Mononuclear cell (primary cell): ENCODE data around the gene MCTP1. TPM values are rescaled to one million over a fixed set of nuclear protein-coding genes. Genes with fewer than 3 reads are reported as not detected.

ENCODE experiments used
- H3K27me3 ChIP-seq: 2 replicates; pipeline ENCODE4 v1.6.0; 2011; ENCODE audit warnings: low read length, control low read depth; ENCODE audit not compliant: insufficient read depth
- H3K4me1 ChIP-seq: 2 replicates; pipeline ENCODE4 v1.5.1; 2011; ENCODE audit warnings: mild to moderate bottlenecking, low read length, control low read depth; ENCODE audit not compliant: insufficient read depth
- H3K4me3 ChIP-seq: 2 replicates; pipeline ENCODE4 v1.5.1; 2011; ENCODE audit warnings: mild to moderate bottlenecking, low read length, moderate library complexity
- H3K9me3 ChIP-seq: 2 replicates; pipeline ENCODE4 v1.5.1; 2011; ENCODE audit warnings: low read depth, mild to moderate bottlenecking, control low read depth, low read length
- total RNA-seq: library from RNA; depleted of rRNA; stranded (reverse); fragments of >200 nt; gene quantifications from one replicate; pipeline ENCODE4 v1.2.3, GENCODE V29; 2012

Gene MCTP1
- total RNA-seq, 1 donor, result 33.6 TPM

- H3K4me3 ChIP-seq, result no peak overlapping the region
- no peaks in the 10 kb centered on the region for H3K27me3 ChIP-seq
- H3K4me1 ChIP-seq, result no peaks in the 10 kb centered on the region
- no peaks in the 10 kb centered on the region for H3K9me3 ChIP-seq
These were observed 356.0 kb downstream of the MCTP1 start for GRCh38 chr5:94928891-94929290.

- H3K4me1 ChIP-seq, result no peaks in the 10 kb centered on the region
- no peak overlapping the region for H3K4me3 ChIP-seq
- H3K27me3 ChIP-seq, result no peaks in the 10 kb centered on the region
- no peaks in the 10 kb centered on the region for H3K9me3 ChIP-seq
These were observed 364.3 kb downstream of the MCTP1 start for GRCh38 chr5:94920570-94920969.

GRCh38 chr5:94916619-94917018, 368.3 kb downstream of the MCTP1 start:
- Histone ChIP-seq H3K4me3 (no peak overlapping the region), H3K4me1 (no peaks in the 10 kb centered on the region), H3K27me3 (no peaks in the 10 kb centered on the region), H3K9me3 (no peaks in the 10 kb centered on the region)

- Histone ChIP-seq H3K9me3 (no peaks in the 10 kb centered on the region), H3K27me3 (no peaks in the 10 kb centered on the region), H3K4me1 (no peaks in the 10 kb centered on the region), H3K4me3 (no peak overlapping the region)
These were observed 373.6 kb downstream of the MCTP1 start for GRCh38 chr5:94911276-94911675.

- no peaks in the 10 kb centered on the region for H3K4me1 ChIP-seq
- no peaks in the 10 kb centered on the region for H3K9me3 ChIP-seq
- no peaks in the 10 kb centered on the region for H3K27me3 ChIP-seq
- H3K4me3 ChIP-seq, result no peak overlapping the region
These were observed 374.2 kb downstream of the MCTP1 start for GRCh38 chr5:94910721-94911120.

GRCh38 chr5:94908889-94909480, 375.9 kb downstream of the MCTP1 start:
- Histone ChIP-seq H3K9me3 (no peaks in the 10 kb centered on the region), H3K4me1 (no peaks in the 10 kb centered on the region), H3K4me3 (no peak overlapping the region), H3K27me3 (no peaks in the 10 kb centered on the region)

GRCh38 chr5:94906750-94907149, 378.1 kb downstream of the MCTP1 start:
- no peaks in the 10 kb centered on the region for H3K9me3 ChIP-seq
- H3K4me1 ChIP-seq, result no peaks in the 10 kb centered on the region

GRCh38 chr5:94903726-94904125, 381.2 kb downstream of the MCTP1 start:
- Histone ChIP-seq H3K27me3 (no peaks in the 10 kb centered on the region), H3K9me3 (no peaks in the 10 kb centered on the region), H3K4me3 (no peak overlapping the region), H3K4me1 (no peaks in the 10 kb centered on the region)

More at GRCh38 chr5:94906750-94907149, 378.1 kb downstream of the MCTP1 start:
- Histone ChIP-seq H3K4me3 (no peak overlapping the region), H3K27me3 (no peaks in the 10 kb centered on the region)

- Histone ChIP-seq H3K27me3 (no peaks in the 10 kb centered on the region), H3K9me3 (no peaks in the 10 kb centered on the region), H3K4me1 (no peaks in the 10 kb centered on the region), H3K4me3 (no peak overlapping the region)
These were observed 383.5 kb downstream of the MCTP1 start for GRCh38 chr5:94901191-94901979.

- H3K27me3 ChIP-seq, result no peaks in the 10 kb centered on the region
- no peaks in the 10 kb centered on the region for H3K4me1 ChIP-seq
- no peak overlapping the region for H3K4me3 ChIP-seq
- no peaks in the 10 kb centered on the region for H3K9me3 ChIP-seq
These were observed 384.8 kb downstream of the MCTP1 start for GRCh38 chr5:94900006-94900505.

- H3K9me3 ChIP-seq, result no peaks in the 10 kb centered on the region
These were observed 391.3 kb downstream of the MCTP1 start for GRCh38 chr5:94893412-94894135.

GRCh38 chr5:94891972-94892371, 392.9 kb downstream of the MCTP1 start:
- Histone ChIP-seq H3K27me3 (no peaks in the 10 kb centered on the region), H3K4me3 (no peak overlapping the region), H3K4me1 (no peaks in the 10 kb centered on the region), H3K9me3 (no peaks in the 10 kb centered on the region)

More at GRCh38 chr5:94893412-94894135, 391.3 kb downstream of the MCTP1 start:
- Histone ChIP-seq H3K4me3 (no peak overlapping the region), H3K4me1 (no peaks in the 10 kb centered on the region), H3K27me3 (no peaks in the 10 kb centered on the region)

- Histone ChIP-seq H3K4me1 (no peaks in the 10 kb centered on the region), H3K9me3 (no peaks in the 10 kb centered on the region), H3K4me3 (no peak overlapping the region), H3K27me3 (no peaks in the 10 kb centered on the region)
These were observed 393.3 kb downstream of the MCTP1 start for GRCh38 chr5:94891565-94891964.

- H3K27me3 ChIP-seq, result no peaks in the 10 kb centered on the region
- H3K4me1 ChIP-seq, result no peaks in the 10 kb centered on the region
- no peak overlapping the region for H3K4me3 ChIP-seq
- no peaks in the 10 kb centered on the region for H3K9me3 ChIP-seq
These were observed 394.0 kb downstream of the MCTP1 start for GRCh38 chr5:94890907-94891306.

- H3K9me3 ChIP-seq, result no peaks in the 10 kb centered on the region
- H3K4me1 ChIP-seq, result no peaks in the 10 kb centered on the region
- H3K4me3 ChIP-seq, result no peak overlapping the region
- no peaks in the 10 kb centered on the region for H3K27me3 ChIP-seq
These were observed 396.2 kb downstream of the MCTP1 start for GRCh38 chr5:94888674-94889073.
